Dermis blood vessel endothelial cell (primary cell): ENCODE measurements around the gene MBTD1. TPM values are rescaled to one million over a fixed set of nuclear protein-coding genes. Genes with fewer than 3 reads are reported as not detected.
"Not testable (repeated sequence)": the region's sequence is repeated elsewhere in the genome, so short reads cannot be mapped to it uniquely, and the experiment has no call there.

ENCODE experiments used
- DNase-seq: peaks from one replicate; pipeline ENCODE4 v3.0.0; 2010
- total RNA-seq: library from RNA; depleted of rRNA; stranded (reverse); fragments of >200 nt; gene quantifications from 2 replicates; pipeline ENCODE4 v1.2.3, GENCODE V29; 2014

The MBTD1 gene
- total RNA-seq, 1 donor from 2014 or later: 18.9 TPM

- no peak for DNase-seq
Measured at GRCh38 chr17:51185763-51186332, 74.0 kb downstream of the MBTD1 start.

GRCh38 chr17:51184124-51184523 lies 75.7 kb downstream of the MBTD1 start:
- no peak for DNase-seq

- no peak for DNase-seq
Measured at GRCh38 chr17:51180486-51180885, 79.4 kb downstream of the MBTD1 start.

GRCh38 chr17:51172030-51172429 lies 87.8 kb downstream of the MBTD1 start:
- DNase-seq: not testable (repeated sequence)

- DNase-seq: no peak
Measured at GRCh38 chr17:51170736-51171135, 89.1 kb downstream of the MBTD1 start.

- no peak for DNase-seq
Measured at GRCh38 chr17:51169340-51169739, 90.5 kb downstream of the MBTD1 start.

GRCh38 chr17:51166987-51167931 lies 92.6 kb downstream of the MBTD1 start:
- peak; percentile 69 for DNase-seq

- peak; percentile 81 for DNase-seq
Measured at GRCh38 chr17:51166198-51166986, 93.5 kb downstream of the MBTD1 start, which contains the start of gene NME2. Gene NME2, plus strand, starts transcription at chr17:51166411. Its CDS starts 420 bp downstream, at chr17:51166831.

GRCh38 chr17:51165680-51166197 lies 94.1 kb downstream of the MBTD1 start:
- no peak for DNase-seq

- no peak for DNase-seq
Measured at GRCh38 chr17:51164911-51165679, 94.8 kb downstream of the MBTD1 start.

GRCh38 chr17:51161541-51161940 lies 98.3 kb downstream of the MBTD1 start:
- no peak for DNase-seq

GRCh38 chr17:51159604-51160003 lies 100.2 kb downstream of the MBTD1 start:
- DNase-seq: no peak

GRCh38 chr17:51155416-51155815 lies 104.4 kb downstream of the MBTD1 start:
- DNase-seq: no peak

- peak; percentile 16 for DNase-seq
Measured at GRCh38 chr17:51154176-51154575, 105.7 kb downstream of the MBTD1 start.

- peak; percentile 100 for DNase-seq
Measured at GRCh38 chr17:51153210-51154072, 106.4 kb downstream of the MBTD1 start, which contains the start of gene NME1. Gene NME1, plus strand, starts transcription at chr17:51153559. Its CDS starts 2,096 bp downstream, at chr17:51155655.

- peak; percentile 55 for DNase-seq
Measured at GRCh38 chr17:51152766-51153209, 107.1 kb downstream of the MBTD1 start.

- DNase-seq: no peak
Measured at GRCh38 chr17:51150932-51151331, 108.9 kb downstream of the MBTD1 start.

GRCh38 chr17:51149163-51149562 lies 110.7 kb downstream of the MBTD1 start:
- DNase-seq: no peak

GRCh38 chr17:51147650-51148049 lies 112.2 kb downstream of the MBTD1 start:
- no peak for DNase-seq

- DNase-seq: no peak
Measured at GRCh38 chr17:51144266-51145022, 115.4 kb downstream of the MBTD1 start.
